Liver (tissue), 9 donors: ENCODE data around the gene ARHGEF4. TPM values are rescaled to one million over a fixed set of nuclear protein-coding genes. Genes with fewer than 3 reads are reported as not detected.

Experiments used
- DNase-seq: peaks from one replicate; pipeline ENCODE4 v3.0.0-alpha.2; 2017; ENCODE audit warnings: low spot score
- H3K27ac ChIP-seq, 2 donors: one replicate each; pipeline ENCODE4 v1.7.0; 2013; ENCODE audit warnings: inconsistent platforms in 2 of 2, low read length in 2 of 2, control low read depth in 1 of 2, low read depth in 1 of 2, mild to moderate bottlenecking in 1 of 2
- H3K27me3 ChIP-seq, 4 donors: one replicate each; pipeline versions ENCODE4 v1.6.1 to v1.7.0; 2013; ENCODE audit warnings: low read length in 3 of 4, inconsistent platforms in 1 of 4, mild to moderate bottlenecking in 1 of 4, moderate library complexity in 1 of 4; ENCODE audit not compliant: control insufficient read depth in 4 of 4, insufficient read depth in 4 of 4
- H3K36me3 ChIP-seq, 4 donors: one replicate each; pipeline versions ENCODE4 v1.6.1 to v1.7.0; 2013; ENCODE audit warnings: low read length in 3 of 4, mild to moderate bottlenecking in 3 of 4, low read depth in 1 of 4, moderate library complexity in 1 of 4; ENCODE audit not compliant: control insufficient read depth in 4 of 4, insufficient read depth in 3 of 4
- H3K4me1 ChIP-seq, 4 donors: one replicate each; pipeline versions ENCODE4 v1.6.1 to v1.7.0; 2013; ENCODE audit warnings: low read length in 3 of 4, mild to moderate bottlenecking in 3 of 4, moderate library complexity in 1 of 4; ENCODE audit not compliant: control insufficient read depth in 4 of 4, insufficient read depth in 4 of 4
- H3K4me3 ChIP-seq, 3 donors: one replicate each; pipeline versions ENCODE4 v1.6.1 to v1.7.0; 2013; ENCODE audit warnings: low read length in 3 of 3, control low read depth in 1 of 3, low read depth in 1 of 3, mild to moderate bottlenecking in 1 of 3
- H3K9ac ChIP-seq, 2 donors: one replicate each; pipeline ENCODE4 v1.7.0; 2013; ENCODE audit warnings: low read length in 2 of 2, mild to moderate bottlenecking in 2 of 2, moderate library complexity in 2 of 2, control low read depth in 1 of 2, low read depth in 1 of 2
- H3K9me3 ChIP-seq, 4 donors: one replicate each; pipeline versions ENCODE4 v1.6.1 to v1.7.0; 2013; ENCODE audit warnings: low read length in 3 of 4; ENCODE audit not compliant: control insufficient read depth in 4 of 4
- EGR1 ChIP-seq, 2 donors: IDR thresholded peaks; 2 replicates each; pipeline ENCODE4 v1.6.1; 2016 to 2018; ENCODE audit warnings: antibody characterized with exemption in 2 of 2, low read depth in 2 of 2
- FOXA1 ChIP-seq: IDR thresholded peaks from 2 replicates; pipeline ENCODE4 v1.6.1; 2016; ENCODE audit warnings: antibody characterized with exemption
- FOXA2 ChIP-seq: IDR thresholded peaks from 2 replicates; pipeline ENCODE4 v1.6.1; 2016; ENCODE audit warnings: antibody characterized with exemption
- GABPA ChIP-seq, 2 donors: IDR thresholded peaks in 1 of 2; conservative IDR thresholded peaks in 1 of 2; 2 replicates each; pipeline ENCODE4 v1.6.1; 2016; ENCODE audit warnings: antibody characterized with exemption in 2 of 2, mild to moderate bottlenecking in 1 of 2, moderate library complexity in 1 of 2
- HNF4A ChIP-seq, 2 donors: conservative IDR thresholded peaks; 2 replicates each; pipeline ENCODE4 v1.6.1; 2016; ENCODE audit warnings: antibody characterized with exemption in 2 of 2, mild to moderate bottlenecking in 2 of 2
- HNF4G ChIP-seq: IDR thresholded peaks from 2 replicates; pipeline ENCODE4 v1.6.1; 2016; ENCODE audit warnings: antibody characterized with exemption
- JUND ChIP-seq, 2 donors: IDR thresholded peaks; 2 replicates each; pipeline ENCODE4 v1.6.1; 2016; ENCODE audit warnings: antibody characterized with exemption in 2 of 2
- NR2F2 ChIP-seq: IDR thresholded peaks from 2 replicates; pipeline ENCODE4 v1.6.1; 2016; ENCODE audit warnings: antibody characterized with exemption
- RAD21 ChIP-seq, 2 donors: IDR thresholded peaks; 2 replicates each; pipeline ENCODE4 v1.6.1; 2016; ENCODE audit warnings: antibody characterized with exemption in 2 of 2, mild to moderate bottlenecking in 2 of 2
- RXRA ChIP-seq, 2 donors: IDR thresholded peaks; 2 replicates each; pipeline ENCODE4 v1.6.1; 2017 to 2018; ENCODE audit warnings: antibody characterized with exemption in 2 of 2, mild to moderate bottlenecking in 1 of 2
- SP1 ChIP-seq: IDR thresholded peaks from 2 replicates; pipeline ENCODE4 v1.6.1; 2018; ENCODE audit warnings: antibody characterized with exemption, mild to moderate bottlenecking
- TAF1 ChIP-seq: conservative IDR thresholded peaks from 2 replicates; pipeline ENCODE4 v1.6.1; 2016; ENCODE audit warnings: antibody characterized with exemption, mild to moderate bottlenecking
- YY1 ChIP-seq: IDR thresholded peaks from 2 replicates; pipeline ENCODE4 v1.6.1; 2016; ENCODE audit warnings: antibody characterized with exemption, mild to moderate bottlenecking
- WGBS: extraction: QIAGEN DNeasy Blood & Tissue Kit; methylation state at CpG from one replicate; pipeline ENCODE4 v1.1.7; 2013; 5-methylcytosine and 5-hydroxymethylcytosine counted together
- polyA plus RNA-seq, 2 donors: library from polyadenylated mRNA; stranded (reverse) in 1 of 2; unstranded in 1 of 2; fragments of 200-250 nt in 1 of 2; fragments of >200 nt in 1 of 2; fragmentation: Nextera tagmentation in 1 of 2; extraction: Ambion mirVana in 1 of 2; gene quantifications; one replicate each; pipeline versions ENCODE4 v1.2.1 to v1.2.3, GENCODE V29; 2013 to 2015
- total RNA-seq, 2 donors: library from RNA; depleted of rRNA; stranded (reverse); fragments of >200 nt; gene quantifications; one replicate each; pipeline ENCODE4 v1.2.3, GENCODE V29; 2014
- TF ChIP-seq, protein P1 (sequence below): IDR thresholded peaks from 2 replicates; pipeline ENCODE4 v1.6.1; 2016; ENCODE audit warnings: antibody characterized with exemption
- TF ChIP-seq, protein P2 (sequence below): IDR thresholded peaks from 2 replicates; pipeline ENCODE4 v1.6.1; 2016; ENCODE audit warnings: antibody characterized with exemption
- TF ChIP-seq, protein P3 (sequence below): IDR thresholded peaks from 2 replicates; pipeline ENCODE4 v1.6.1; 2016; ENCODE audit warnings: antibody characterized with exemption, mild to moderate bottlenecking
- TF ChIP-seq, protein P4 (sequence below): IDR thresholded peaks from 2 replicates; pipeline ENCODE4 v1.6.1; 2016; ENCODE audit warnings: antibody characterized with exemption
- TF ChIP-seq, protein P5 (sequence below): fragments of 150-350 bp; IDR thresholded peaks from 2 replicates; pipeline ENCODE4 v1.5.1; 2017; ENCODE audit warnings: improper control_type of control experiment, low read depth, low read length; ENCODE audit not compliant: missing input control
- donor health status: healthy.
- donor health status: healthy.
- donor health status: healthy.
- donor health status: healthy.
- donor health status: healthy.

ARHGEF4 gene
- total and polyA plus RNA-seq, 4 donors: 0.08 TPM; not detected in 2

DNA sequence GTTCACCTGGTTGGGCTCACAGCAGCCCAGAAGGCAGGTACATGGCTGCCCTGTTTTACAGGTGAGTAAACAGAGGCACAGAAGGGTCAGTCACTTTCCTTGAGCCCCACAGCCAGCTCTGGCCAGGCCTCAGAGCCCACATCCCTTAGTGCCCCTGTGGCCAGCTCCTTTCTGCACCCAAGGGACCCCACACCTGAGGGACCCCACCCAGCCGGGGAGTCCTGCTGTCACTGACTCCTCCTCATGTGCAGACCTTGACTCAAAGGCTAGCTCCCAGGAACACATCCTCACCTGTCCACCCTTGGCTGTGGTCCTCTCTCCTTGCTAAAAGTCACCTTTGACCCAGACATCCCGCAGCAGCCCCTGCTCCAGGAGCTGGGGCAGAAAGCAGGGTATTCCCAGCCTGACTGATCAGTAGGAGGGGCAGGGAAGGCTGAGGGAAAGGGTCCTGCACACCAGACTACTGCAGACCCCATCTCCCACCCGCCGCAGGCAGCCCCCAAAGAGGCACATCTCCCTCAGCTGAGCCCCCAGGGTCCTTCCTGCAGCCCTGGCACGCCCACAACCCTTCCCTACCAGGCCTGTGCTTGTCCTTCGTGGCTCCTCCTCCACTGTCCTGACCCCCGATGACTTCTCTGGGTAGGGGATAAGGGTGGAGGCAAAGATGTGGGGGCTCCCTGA lies 9.8 kb upstream of the ARHGEF4 start:
- no peaks in the 10 kb centered on the region for H3K4me1 ChIP-seq
- no peak for DNase-seq
- TF ChIP-seq FOXA2 (no peak), EGR1 (IDR thresholded peaks at IDR 0.05; ENCODE audit: low read depth in 2 of 2) (no peak), FOXA1 (no peak), SP1 (no peak), YY1 (no peak), GABPA (IDR thresholded peaks at IDR 0.05 in 1 of 2, conservative IDR thresholded peaks at IDR 0.05 in 1 of 2) (no peak), RXRA (IDR thresholded peaks at IDR 0.05) (no peak), NR2F2 (no peak), HNF4A (conservative IDR thresholded peaks at IDR 0.05) (no peak), TAF1 (no peak), HNF4G (no peak), JUND (IDR thresholded peaks at IDR 0.05) (no peak), RAD21 (IDR thresholded peaks at IDR 0.05) (no peak)
- TF ChIP-seq, protein P1, sequence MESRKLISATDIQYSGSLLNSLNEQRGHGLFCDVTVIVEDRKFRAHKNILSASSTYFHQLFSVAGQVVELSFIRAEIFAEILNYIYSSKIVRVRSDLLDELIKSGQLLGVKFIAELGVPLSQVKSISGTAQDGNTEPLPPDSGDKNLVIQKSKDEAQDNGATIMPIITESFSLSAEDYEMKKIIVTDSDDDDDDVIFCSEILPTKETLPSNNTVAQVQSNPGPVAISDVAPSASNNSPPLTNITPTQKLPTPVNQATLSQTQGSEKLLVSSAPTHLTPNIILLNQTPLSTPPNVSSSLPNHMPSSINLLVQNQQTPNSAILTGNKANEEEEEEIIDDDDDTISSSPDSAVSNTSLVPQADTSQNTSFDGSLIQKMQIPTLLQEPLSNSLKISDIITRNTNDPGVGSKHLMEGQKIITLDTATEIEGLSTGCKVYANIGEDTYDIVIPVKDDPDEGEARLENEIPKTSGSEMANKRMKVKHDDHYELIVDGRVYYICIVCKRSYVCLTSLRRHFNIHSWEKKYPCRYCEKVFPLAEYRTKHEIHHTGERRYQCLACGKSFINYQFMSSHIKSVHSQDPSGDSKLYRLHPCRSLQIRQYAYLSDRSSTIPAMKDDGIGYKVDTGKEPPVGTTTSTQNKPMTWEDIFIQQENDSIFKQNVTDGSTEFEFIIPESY: no peak
- TF ChIP-seq, protein P2, sequence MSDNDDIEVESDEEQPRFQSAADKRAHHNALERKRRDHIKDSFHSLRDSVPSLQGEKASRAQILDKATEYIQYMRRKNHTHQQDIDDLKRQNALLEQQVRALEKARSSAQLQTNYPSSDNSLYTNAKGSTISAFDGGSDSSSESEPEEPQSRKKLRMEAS: no peak
- TF ChIP-seq, protein P3, sequence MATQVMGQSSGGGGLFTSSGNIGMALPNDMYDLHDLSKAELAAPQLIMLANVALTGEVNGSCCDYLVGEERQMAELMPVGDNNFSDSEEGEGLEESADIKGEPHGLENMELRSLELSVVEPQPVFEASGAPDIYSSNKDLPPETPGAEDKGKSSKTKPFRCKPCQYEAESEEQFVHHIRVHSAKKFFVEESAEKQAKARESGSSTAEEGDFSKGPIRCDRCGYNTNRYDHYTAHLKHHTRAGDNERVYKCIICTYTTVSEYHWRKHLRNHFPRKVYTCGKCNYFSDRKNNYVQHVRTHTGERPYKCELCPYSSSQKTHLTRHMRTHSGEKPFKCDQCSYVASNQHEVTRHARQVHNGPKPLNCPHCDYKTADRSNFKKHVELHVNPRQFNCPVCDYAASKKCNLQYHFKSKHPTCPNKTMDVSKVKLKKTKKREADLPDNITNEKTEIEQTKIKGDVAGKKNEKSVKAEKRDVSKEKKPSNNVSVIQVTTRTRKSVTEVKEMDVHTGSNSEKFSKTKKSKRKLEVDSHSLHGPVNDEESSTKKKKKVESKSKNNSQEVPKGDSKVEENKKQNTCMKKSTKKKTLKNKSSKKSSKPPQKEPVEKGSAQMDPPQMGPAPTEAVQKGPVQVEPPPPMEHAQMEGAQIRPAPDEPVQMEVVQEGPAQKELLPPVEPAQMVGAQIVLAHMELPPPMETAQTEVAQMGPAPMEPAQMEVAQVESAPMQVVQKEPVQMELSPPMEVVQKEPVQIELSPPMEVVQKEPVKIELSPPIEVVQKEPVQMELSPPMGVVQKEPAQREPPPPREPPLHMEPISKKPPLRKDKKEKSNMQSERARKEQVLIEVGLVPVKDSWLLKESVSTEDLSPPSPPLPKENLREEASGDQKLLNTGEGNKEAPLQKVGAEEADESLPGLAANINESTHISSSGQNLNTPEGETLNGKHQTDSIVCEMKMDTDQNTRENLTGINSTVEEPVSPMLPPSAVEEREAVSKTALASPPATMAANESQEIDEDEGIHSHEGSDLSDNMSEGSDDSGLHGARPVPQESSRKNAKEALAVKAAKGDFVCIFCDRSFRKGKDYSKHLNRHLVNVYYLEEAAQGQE: no peak
- TF ChIP-seq, protein P4, sequence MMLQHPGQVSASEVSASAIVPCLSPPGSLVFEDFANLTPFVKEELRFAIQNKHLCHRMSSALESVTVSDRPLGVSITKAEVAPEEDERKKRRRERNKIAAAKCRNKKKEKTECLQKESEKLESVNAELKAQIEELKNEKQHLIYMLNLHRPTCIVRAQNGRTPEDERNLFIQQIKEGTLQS: no peak
- TF ChIP-seq, protein P5, sequence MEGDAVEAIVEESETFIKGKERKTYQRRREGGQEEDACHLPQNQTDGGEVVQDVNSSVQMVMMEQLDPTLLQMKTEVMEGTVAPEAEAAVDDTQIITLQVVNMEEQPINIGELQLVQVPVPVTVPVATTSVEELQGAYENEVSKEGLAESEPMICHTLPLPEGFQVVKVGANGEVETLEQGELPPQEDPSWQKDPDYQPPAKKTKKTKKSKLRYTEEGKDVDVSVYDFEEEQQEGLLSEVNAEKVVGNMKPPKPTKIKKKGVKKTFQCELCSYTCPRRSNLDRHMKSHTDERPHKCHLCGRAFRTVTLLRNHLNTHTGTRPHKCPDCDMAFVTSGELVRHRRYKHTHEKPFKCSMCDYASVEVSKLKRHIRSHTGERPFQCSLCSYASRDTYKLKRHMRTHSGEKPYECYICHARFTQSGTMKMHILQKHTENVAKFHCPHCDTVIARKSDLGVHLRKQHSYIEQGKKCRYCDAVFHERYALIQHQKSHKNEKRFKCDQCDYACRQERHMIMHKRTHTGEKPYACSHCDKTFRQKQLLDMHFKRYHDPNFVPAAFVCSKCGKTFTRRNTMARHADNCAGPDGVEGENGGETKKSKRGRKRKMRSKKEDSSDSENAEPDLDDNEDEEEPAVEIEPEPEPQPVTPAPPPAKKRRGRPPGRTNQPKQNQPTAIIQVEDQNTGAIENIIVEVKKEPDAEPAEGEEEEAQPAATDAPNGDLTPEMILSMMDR: no peak
- 72% methylated on average over 7 of the region's 7 CpGs for WGBS
- H3K4me3 ChIP-seq: no peak overlapping the region
- no peak overlapping the region for H3K27ac ChIP-seq
- no peaks in the 10 kb centered on the region for H3K36me3 ChIP-seq
- H3K9ac ChIP-seq: no peak overlapping the region
- H3K27me3 ChIP-seq: no peaks in the 10 kb centered on the region
- H3K9me3 ChIP-seq: no peaks in the 10 kb centered on the region
